ENCODE data around the gene FILIP1L.
A peak's percentile ranks its signal among the peaks of the same experiment; 100 is the strongest.

Gene FILIP1L

DNA sequence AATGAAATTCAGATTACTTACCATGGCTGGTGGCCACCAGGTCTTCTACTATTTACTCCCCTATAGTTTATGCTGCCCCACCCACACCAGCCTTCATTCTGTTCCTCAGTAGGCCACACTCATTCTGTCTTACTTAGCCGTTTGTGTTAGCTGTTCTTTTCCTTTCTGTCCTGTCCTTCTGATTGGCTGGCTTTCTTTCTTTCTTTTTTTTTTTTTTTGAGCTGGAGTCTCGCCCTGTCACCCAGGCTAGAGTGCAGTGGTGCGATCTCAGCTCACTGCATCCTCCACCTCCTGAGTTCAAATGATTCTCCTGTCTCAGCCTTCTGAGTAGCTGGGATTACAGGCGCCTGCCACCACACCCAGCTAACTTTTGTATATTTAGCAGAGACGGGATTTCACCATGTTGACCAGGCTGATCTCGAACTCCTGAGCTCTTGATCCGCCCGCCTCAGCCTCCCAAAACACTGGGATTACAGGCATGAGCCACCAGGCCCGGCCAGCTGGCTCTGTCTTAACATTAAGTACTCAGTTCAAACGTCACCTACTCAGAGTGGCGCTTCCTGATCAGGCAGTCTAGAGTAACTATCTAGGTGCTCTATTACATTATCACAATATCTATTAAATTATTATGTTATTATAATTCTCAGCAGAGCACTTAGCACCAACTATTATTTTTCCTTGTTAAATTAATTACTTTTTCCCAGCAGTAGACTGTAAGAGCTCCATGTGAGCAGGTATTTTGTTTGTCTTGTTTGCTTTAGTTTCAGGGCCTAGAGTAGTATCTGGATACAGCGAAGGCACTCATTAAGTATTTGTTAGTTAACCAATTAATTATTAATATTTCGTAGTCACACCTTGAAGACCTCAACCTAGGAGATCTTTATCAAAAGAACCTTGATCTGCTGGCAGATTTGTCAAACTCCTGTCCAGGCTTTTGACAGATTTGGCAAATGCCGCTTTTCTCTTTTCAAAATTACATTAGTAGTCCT, 290.3 kb downstream of the FILIP1L start:
- DNase-seq = peak; percentile 20

DNA sequence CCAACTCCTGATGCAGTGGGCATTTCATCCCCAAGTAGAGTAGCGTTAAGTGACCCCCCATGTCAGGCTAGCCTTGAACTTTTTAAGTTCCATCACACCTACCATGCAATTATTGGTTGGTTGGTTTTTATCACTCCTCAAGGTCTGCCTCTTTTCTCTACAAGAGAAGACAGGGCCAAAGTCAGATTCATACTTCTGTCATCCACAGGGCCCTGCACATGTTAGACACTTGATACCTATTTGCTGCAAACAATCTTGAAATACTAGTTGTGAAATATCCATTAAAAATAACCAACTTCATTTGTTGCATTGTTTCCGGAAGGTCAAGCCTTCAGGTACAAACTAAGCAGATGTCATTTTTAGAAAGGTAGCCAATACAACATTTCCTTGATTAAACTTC, 295.5 kb downstream of the FILIP1L start:
- DNase-seq = no peak

DNA sequence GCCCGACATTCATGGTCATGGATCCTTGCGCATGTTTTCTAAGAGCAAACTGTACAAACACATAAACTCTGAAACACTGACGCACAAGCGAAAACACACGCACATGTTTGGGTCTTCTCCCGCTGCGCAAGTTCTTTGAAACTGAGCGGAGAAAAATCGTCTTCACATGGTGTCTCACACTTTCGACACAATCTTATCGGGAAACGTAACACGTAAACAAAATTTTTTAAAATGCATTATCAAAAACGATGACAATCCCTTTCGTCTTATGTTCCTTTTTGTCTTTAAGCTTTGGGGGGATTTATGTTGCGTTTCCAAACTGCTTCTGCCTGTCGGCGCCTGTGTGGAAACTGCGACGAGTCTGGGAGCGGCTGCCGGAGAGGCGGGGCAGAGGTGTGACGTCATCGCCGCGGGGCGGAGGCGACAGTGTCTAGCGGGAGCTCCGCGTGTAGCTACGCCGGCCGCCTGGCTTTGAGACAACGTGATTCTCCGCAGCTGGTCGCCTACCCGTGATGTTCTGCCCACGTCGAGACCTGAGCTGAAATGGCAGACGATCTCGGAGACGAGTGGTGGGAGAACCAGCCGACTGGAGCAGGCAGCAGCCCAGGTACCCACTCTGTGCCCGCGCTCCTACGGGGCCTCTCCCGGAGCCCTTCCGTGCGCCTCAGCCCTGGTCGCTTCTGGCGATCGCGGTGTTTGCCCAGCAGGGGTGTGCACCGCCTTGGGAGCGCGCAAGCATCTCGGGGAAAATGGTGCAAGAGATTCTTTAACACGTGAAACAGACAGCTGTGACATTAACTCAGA, 296.7 kb downstream of the FILIP1L start, which contains the start of gene CMSS1:
CMSS1 (plus strand) TSS at position 426 of the 804 bp plus-strand sequence.
- DNase-seq = peak; percentile 96

DNA sequence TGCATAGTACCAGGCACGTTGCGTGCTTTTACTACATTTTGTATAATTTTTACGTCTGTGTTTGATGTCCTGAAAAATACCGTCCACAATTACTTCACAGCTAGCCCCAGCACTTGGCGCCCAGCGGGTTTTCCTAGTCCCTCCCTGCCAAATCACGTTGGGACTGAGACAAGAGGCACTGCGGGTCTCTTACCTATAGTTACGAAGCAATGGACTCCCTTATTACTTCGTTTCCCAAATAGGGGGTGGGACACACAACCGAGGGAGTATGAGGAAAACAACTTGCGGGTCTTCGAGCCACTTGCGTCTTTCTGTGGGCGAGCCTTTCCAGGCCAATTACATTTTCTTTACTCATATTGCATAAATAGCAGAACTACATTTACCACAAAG, 297.3 kb downstream of the FILIP1L start:
- DNase-seq = peak; percentile 49

DNA sequence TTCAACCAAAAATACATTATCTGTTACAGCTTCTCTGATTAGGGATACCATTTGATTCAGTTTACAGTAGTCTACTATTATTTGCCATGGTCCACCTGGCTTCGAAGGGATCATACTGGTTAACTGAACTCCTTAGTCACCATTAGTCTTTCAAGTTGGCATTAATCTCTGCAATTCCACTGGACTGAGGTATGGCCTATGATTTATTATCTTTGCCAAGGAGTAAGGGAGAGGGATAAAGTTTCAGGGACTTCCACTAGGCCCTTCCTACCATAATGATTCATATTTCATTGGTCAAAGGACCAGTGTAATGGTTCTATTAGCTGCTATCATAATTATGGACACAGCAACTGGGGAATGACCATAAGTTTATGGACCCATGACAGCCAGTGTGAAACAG, 303.9 kb downstream of the FILIP1L start:
- DNase-seq = no peak

DNA sequence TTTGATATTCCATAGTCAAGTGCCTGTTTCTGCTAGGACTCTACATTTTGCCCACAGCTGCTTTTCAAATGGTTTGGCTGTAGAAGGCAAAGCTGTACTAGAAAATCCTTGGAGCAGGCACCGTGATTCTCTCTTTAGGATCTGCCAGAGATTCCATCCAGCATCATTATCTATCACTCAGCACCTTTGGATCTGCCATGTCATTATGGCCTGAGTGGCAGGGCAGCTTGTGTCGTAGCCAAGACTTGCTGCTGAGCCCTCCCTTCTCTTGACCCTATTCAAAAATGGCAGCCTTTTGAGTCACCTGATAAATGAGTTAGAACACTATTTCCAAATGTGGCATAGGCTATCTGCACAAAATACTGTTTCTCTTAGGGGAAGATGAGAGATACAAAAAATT, 304.7 kb downstream of the FILIP1L start:
- no peak for DNase-seq

DNA sequence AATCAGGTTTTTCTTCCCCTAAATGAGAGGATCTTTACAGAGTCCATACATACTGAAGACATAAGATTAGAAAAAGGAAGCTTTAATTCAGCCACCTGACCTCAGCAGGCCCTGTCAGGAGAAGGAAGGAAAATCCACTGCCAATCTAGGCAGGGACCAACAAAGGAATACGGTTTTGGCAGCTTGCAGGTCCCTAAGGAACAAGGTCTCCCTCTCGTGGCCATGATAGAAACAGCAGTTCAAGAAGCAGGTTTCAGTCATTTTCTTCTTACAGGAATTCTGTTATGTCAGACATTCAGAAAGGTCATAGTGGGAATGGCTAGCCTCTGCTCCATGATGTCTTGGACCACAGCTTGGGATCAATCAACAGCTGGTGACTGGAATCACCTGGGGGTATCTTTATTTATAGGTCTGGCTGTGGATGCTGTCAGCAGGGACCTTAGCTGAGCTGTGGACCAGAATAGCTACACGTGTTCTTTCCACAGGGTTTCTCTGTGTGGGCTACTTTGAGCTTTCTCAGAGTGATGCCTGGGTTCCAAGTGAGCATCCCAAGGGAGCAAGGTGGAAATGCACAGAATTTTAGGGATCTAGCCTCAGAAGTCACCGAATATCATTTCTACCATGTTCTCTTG, 306.0 kb downstream of the FILIP1L start:
- DNase-seq = peak; percentile 74

DNA sequence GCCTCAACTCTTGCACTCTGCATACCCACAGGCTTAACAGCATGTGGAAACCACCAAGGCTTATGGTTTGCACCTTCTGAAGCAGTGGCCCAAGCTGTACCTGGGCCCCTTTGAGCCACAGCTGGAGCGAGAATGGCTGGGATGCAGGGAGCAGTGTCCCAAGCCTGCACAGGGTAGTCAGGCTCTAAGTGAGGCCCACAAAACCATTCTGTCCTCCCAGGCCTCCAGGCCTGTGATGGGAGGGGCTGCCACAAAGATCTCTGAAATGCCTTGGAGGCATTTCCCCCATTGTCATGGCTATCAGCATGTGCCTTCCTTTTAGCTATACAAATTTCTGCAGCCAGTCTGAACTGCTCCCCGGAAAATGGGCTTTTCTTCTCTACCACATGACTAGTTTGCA, 309.1 kb downstream of the FILIP1L start:
- no peak for DNase-seq

DNA sequence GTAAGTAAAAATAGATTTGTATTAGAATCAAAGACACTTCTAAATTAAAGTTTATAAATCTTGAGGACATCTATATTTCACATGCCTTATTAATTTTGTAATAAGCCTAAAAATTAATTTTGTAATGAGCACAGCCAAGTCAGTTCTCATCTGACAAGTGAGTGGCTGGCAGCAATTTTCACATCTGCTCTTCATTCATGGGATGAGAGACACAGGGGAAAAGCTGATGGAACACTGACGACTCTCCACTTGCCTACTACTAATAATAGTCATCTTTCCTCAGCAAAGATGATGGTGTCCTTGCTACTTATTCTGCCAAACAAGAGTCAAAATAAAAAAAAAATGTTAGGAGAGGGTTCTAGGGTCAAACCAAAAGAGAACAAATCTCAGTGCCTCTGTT, 311.0 kb downstream of the FILIP1L start:
- DNase-seq = no peak

DNA sequence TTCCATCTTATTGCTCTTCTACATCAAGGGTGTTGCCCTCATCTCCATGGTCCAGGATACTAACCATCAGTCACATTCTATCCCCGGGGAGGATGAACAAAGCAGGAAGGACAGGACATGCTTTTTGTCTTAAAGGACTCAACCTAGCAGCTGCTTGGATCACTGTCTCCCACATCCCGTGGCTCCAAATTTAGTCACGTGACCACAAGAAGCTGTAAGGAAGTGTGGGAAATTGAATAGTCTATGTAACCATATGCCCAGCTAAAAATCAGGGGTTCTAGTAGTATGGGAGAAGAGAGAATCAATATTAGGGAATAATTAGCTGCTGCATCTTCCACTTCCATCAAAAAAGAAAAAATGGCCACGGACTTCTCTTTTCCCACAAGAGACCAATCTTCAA, 314.9 kb downstream of the FILIP1L start:
- DNase-seq = no peak

DNA sequence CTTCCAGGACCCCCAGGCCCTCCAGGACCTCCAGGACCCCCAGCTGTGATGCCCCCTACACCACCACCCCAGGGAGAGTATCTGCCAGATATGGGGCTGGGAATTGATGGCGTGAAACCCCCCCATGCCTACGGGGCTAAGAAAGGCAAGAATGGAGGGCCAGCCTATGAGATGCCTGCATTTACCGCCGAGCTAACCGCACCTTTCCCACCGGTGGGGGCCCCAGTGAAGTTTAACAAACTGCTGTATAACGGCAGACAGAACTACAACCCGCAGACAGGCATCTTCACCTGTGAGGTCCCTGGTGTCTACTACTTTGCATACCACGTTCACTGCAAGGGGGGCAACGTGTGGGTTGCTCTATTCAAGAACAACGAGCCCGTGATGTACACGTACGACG, 318.7 kb downstream of the FILIP1L start:
- no peak for DNase-seq

DNA sequence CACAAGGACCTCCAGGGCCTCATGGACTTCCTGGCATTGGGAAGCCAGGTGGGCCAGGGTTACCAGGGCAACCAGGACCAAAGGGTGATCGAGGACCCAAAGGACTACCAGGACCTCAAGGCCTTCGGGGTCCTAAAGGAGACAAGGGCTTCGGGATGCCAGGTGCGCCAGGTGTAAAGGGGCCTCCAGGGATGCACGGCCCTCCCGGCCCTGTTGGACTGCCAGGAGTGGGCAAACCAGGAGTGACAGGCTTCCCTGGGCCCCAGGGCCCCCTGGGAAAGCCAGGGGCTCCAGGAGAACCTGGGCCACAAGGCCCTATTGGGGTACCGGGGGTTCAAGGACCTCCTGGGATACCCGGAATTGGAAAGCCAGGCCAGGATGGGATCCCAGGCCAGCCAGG, 319.8 kb downstream of the FILIP1L start:
- no peak for DNase-seq

DNA sequence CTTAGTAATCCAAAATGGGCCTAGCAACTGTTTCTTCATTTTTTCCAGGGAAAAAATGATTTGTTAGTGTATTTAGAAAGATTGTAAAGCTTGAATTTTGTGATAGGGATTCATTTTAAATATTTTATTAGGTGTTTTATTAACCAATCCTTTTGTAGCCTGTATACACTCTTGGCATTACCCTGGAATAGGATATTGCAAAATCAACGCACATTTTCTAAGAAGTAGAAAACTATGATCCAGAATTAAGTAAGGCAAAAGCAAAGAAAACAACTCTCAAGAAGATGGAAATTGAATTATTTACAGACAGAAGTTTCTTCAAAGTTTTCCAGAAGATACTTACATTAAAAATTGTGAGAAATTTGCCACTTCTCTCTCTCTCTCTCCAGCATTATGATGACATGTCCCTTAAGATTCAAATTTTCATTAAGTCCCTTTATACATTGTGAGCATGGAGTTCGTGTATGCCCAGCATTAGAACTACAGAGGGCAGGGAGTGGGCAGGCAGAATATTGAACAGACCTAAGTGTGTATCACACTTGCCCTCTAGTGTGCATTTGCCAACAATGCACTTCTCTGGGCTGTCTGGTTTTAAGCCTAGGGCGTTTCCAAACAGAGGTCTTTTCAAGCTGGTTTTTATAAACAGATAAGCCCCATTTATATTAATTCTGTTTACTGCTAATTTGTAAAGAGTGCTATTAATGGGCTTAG, 325.1 kb downstream of the FILIP1L start:
- DNase-seq = peak; percentile 75
